Measurements from ENCODE around the gene DCUN1D4.
"Not testable (repeated sequence)": the region's sequence is repeated elsewhere in the genome, so short reads cannot be mapped to it uniquely, and the experiment has no call there.

The DCUN1D4 gene

DNA sequence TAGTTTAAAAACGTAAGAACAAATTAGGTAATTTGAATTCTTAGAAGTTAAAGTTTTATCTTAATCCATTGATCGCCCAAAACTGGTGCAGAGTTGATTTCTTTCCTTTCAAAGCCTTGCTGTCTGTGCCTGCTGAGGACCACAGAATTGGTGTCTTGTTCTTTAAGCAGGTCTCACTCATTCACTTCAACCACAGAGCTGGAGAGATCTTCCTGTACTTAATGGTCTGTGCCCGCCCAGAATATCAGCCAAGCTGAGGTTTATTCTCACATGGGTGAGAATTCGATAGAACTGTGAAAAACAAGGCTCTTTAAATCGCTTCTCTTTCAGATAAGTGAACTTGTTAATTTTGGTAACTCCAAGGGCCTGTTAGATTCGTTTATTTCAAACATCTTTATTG lies 31.6 kb downstream of the DCUN1D4 start:
- Histone ChIP-seq H3K4me1 (ENCODE audit: control insufficient read depth, insufficient read depth, low read length) (peaks cover 5% of the 10 kb centered on the region), H3K9ac (ENCODE audit: low read length) (no peak overlapping the region), H3K27me3 (replicated peaks; ENCODE audit: control insufficient read depth, insufficient read depth, low read length) (no peaks in the 10 kb centered on the region), H3K4me3 (ENCODE audit: low read length) (no peak overlapping the region), H3K9me3 (ENCODE audit: control insufficient read depth, low read length) (no peaks in the 10 kb centered on the region), H3K36me3 (ENCODE audit: control insufficient read depth, insufficient read depth, low read length, severe bottlenecking) (peaks cover 84% of the 10 kb centered on the region)
- DNase-seq (ENCODE audit: low read depth) = no peak

- H3K36me3 ChIP-seq (ENCODE audit: control insufficient read depth, insufficient read depth, low read length, severe bottlenecking) = peaks cover 91% of the 10 kb centered on the region
- DNase-seq (ENCODE audit: low read depth) = no peak
- H3K9ac ChIP-seq (ENCODE audit: low read length) = no peak overlapping the region
- no peaks in the 10 kb centered on the region for H3K27me3 ChIP-seq (replicated peaks; ENCODE audit: control insufficient read depth, insufficient read depth, low read length)
- H3K4me3 ChIP-seq (ENCODE audit: low read length) = no peak overlapping the region
- no peaks in the 10 kb centered on the region for H3K9me3 ChIP-seq (ENCODE audit: control insufficient read depth, low read length)
- peaks cover 5% of the 10 kb centered on the region for H3K4me1 ChIP-seq (ENCODE audit: control insufficient read depth, insufficient read depth, low read length)
These were observed 35.5 kb downstream of the DCUN1D4 start for GRCh38 chr4:51878431-51878830.

DNA sequence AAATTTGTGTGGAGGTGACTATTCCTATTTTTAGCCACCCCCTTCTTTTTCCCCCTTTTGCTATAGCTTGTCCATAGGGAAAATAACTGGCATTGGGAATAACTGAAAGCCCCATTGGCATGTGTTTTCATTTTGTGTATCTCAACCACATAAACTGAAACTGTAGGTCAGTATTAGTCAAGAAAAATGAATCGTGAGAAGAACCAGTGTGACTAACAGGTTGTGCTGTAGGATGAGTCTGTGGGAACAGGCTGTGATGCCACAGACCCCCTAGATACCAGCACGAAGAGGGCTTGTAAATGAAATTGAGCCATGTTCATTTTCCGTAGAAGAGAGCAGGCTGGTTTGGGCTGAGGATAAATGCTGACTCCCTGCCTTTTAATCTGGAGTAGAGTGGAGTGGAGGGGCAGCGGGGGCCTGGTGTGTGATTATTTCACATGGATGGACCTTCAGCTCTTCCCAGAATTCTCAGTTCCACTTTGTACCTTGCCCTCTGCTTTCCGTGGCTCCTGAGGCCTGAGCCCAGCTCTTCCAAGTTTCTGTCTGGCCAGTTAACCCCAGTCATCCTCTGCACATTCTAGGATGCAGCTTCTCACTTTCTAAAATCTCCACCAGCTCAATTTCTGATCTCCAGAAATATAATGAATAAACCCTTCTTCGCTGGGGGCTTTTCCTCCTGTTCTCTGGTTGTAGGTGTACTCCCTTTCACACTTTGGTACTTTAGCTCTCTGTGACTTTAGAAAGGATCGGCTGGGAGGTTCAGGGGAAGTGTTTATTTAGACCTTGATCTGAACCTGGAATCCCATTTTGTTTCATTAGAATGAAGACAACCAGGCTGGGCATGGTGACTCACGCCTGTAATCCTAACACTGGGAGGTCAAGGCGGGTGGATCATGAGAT lies 37.3 kb downstream of the DCUN1D4 start:
- H3K36me3 ChIP-seq (ENCODE audit: control insufficient read depth, insufficient read depth, low read length, severe bottlenecking) = peaks cover 83% of the 10 kb centered on the region

DNA sequence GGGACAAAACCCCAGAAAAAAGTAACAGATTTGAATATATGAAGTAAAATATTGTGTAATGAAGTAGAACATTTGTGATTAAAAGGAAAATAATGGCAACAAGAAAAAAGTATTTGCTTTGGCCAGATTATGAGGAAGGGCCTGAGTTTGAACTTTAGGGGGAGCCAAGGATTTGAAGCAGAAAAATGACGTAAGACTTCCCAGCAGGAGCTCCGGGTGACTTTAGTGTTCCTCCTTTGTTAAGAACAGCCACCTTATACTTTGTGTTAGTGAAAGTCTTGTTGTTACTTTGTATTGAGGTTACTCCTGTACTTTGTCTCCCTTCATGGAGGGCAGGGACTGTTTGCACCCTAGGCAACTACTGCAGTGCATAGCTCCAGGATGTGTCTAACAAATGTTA lies 41.1 kb downstream of the DCUN1D4 start:
- Histone ChIP-seq H3K9ac (ENCODE audit: low read length) (no peak overlapping the region), H3K4me3 (ENCODE audit: low read length) (no peak overlapping the region), H3K9me3 (ENCODE audit: control insufficient read depth, low read length) (no peaks in the 10 kb centered on the region), H3K36me3 (ENCODE audit: control insufficient read depth, insufficient read depth, low read length, severe bottlenecking) (peaks cover 81% of the 10 kb centered on the region), H3K27me3 (replicated peaks; ENCODE audit: control insufficient read depth, insufficient read depth, low read length) (no peaks in the 10 kb centered on the region), H3K4me1 (ENCODE audit: control insufficient read depth, insufficient read depth, low read length) (peaks cover 8% of the 10 kb centered on the region)
- DNase-seq (ENCODE audit: low read depth) = peak; percentile 25

More for the DNA sequence above, 37.3 kb downstream of the DCUN1D4 start:
- Histone ChIP-seq H3K4me1 (ENCODE audit: control insufficient read depth, insufficient read depth, low read length) (peaks cover 12% of the 10 kb centered on the region), H3K4me3 (ENCODE audit: low read length) (no peak overlapping the region), H3K27me3 (replicated peaks; ENCODE audit: control insufficient read depth, insufficient read depth, low read length) (no peaks in the 10 kb centered on the region), H3K9me3 (ENCODE audit: control insufficient read depth, low read length) (no peaks in the 10 kb centered on the region), H3K9ac (ENCODE audit: low read length) (no peak overlapping the region)
- DNase-seq (ENCODE audit: low read depth) = no peak

GRCh38 chr4:51884606-51885005 lies 41.7 kb downstream of the DCUN1D4 start:
- Histone ChIP-seq H3K4me3 (ENCODE audit: low read length) (no peak overlapping the region), H3K9ac (ENCODE audit: low read length) (no peak overlapping the region), H3K27me3 (replicated peaks; ENCODE audit: control insufficient read depth, insufficient read depth, low read length) (no peaks in the 10 kb centered on the region), H3K9me3 (ENCODE audit: control insufficient read depth, low read length) (no peaks in the 10 kb centered on the region), H3K4me1 (ENCODE audit: control insufficient read depth, insufficient read depth, low read length) (peaks cover 8% of the 10 kb centered on the region), H3K36me3 (ENCODE audit: control insufficient read depth, insufficient read depth, low read length, severe bottlenecking) (peaks cover 79% of the 10 kb centered on the region)
- DNase-seq (ENCODE audit: low read depth) = no peak

DNA sequence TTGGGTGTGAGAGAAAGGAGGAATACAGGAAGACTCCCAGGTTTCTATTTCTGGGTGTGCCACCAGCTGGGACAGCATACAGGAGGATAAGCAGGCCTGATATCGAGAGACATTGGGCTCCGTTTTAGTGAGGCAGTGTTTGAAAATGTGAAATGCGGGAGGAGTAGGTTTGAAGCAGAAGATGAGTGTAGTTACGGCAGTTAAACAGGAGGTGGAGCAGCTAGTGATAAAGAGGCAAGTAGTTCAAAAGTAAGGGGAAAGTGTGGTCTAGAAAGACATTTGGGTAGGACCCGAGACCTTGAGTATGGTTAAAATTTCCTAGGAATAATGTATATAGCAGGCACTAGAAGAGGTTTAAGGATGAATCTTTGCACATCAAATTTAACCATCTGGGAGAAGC lies 42.4 kb downstream of the DCUN1D4 start:
- peaks cover 8% of the 10 kb centered on the region for H3K4me1 ChIP-seq (ENCODE audit: control insufficient read depth, insufficient read depth, low read length)
- H3K9me3 ChIP-seq (ENCODE audit: control insufficient read depth, low read length) = no peaks in the 10 kb centered on the region
- H3K9ac ChIP-seq (ENCODE audit: low read length) = no peak overlapping the region
- no peaks in the 10 kb centered on the region for H3K27me3 ChIP-seq (replicated peaks; ENCODE audit: control insufficient read depth, insufficient read depth, low read length)
- peaks cover 73% of the 10 kb centered on the region for H3K36me3 ChIP-seq (ENCODE audit: control insufficient read depth, insufficient read depth, low read length, severe bottlenecking)
- DNase-seq (ENCODE audit: low read depth) = peak; percentile 34
- H3K4me3 ChIP-seq (ENCODE audit: low read length) = no peak overlapping the region

DNA sequence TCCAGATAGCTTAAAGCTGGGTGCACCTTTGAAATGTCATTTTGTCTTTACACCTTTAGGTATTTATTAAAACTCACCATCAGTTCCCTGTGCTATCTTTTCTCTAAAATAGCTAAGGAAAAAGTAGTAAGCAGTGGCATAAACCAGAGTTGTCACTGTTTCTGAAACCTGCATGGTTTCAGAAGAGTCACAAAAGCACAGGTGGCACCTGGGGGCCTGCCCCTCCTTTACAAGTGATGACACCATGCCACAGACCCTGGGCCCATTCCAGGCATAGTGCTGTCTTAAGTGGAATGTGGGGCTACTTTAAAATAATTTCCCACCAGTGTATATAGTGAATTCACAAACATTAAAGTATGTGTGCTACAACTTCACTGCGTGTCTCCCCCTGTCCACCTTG lies 47.8 kb downstream of the DCUN1D4 start:
- no peaks in the 10 kb centered on the region for H3K27me3 ChIP-seq (replicated peaks; ENCODE audit: control insufficient read depth, insufficient read depth, low read length)
- H3K4me1 ChIP-seq (ENCODE audit: control insufficient read depth, insufficient read depth, low read length) = peaks cover 20% of the 10 kb centered on the region
- H3K4me3 ChIP-seq (ENCODE audit: low read length) = no peak overlapping the region
- H3K9ac ChIP-seq (ENCODE audit: low read length) = no peak overlapping the region
- DNase-seq (ENCODE audit: low read depth) = no peak
- H3K36me3 ChIP-seq (ENCODE audit: control insufficient read depth, insufficient read depth, low read length, severe bottlenecking) = peaks cover 65% of the 10 kb centered on the region
- no peaks in the 10 kb centered on the region for H3K9me3 ChIP-seq (ENCODE audit: control insufficient read depth, low read length)

- DNase-seq (ENCODE audit: low read depth); H3K4me3 ChIP-seq (ENCODE audit: low read length); H3K9ac ChIP-seq (ENCODE audit: low read length); H3K27me3 ChIP-seq (replicated peaks; ENCODE audit: control insufficient read depth, insufficient read depth, low read length); H3K9me3 ChIP-seq (ENCODE audit: control insufficient read depth, low read length): not testable (repeated sequence)
- Histone ChIP-seq H3K36me3 (ENCODE audit: control insufficient read depth, insufficient read depth, low read length, severe bottlenecking) (peaks cover 49% of the 10 kb centered on the region), H3K4me1 (ENCODE audit: control insufficient read depth, insufficient read depth, low read length) (peaks cover 24% of the 10 kb centered on the region)
These were observed 50.4 kb downstream of the DCUN1D4 start for GRCh38 chr4:51893402-51893801.

GRCh38 chr4:51894059-51894645 lies 51.2 kb downstream of the DCUN1D4 start:
- Histone ChIP-seq H3K9ac (ENCODE audit: low read length) (no peak overlapping the region), H3K36me3 (ENCODE audit: control insufficient read depth, insufficient read depth, low read length, severe bottlenecking) (peaks cover 47% of the 10 kb centered on the region), H3K4me3 (ENCODE audit: low read length) (no peak overlapping the region), H3K4me1 (ENCODE audit: control insufficient read depth, insufficient read depth, low read length) (peaks cover 24% of the 10 kb centered on the region), H3K9me3 (ENCODE audit: control insufficient read depth, low read length) (no peaks in the 10 kb centered on the region), H3K27me3 (replicated peaks; ENCODE audit: control insufficient read depth, insufficient read depth, low read length) (no peaks in the 10 kb centered on the region)
- DNase-seq (ENCODE audit: low read depth) = peak; percentile 33

GRCh38 chr4:51895158-51895557 lies 52.2 kb downstream of the DCUN1D4 start:
- no peak for DNase-seq (ENCODE audit: low read depth)
- Histone ChIP-seq H3K36me3 (ENCODE audit: control insufficient read depth, insufficient read depth, low read length, severe bottlenecking) (peaks cover 55% of the 10 kb centered on the region), H3K4me1 (ENCODE audit: control insufficient read depth, insufficient read depth, low read length) (peaks cover 24% of the 10 kb centered on the region)

DNA sequence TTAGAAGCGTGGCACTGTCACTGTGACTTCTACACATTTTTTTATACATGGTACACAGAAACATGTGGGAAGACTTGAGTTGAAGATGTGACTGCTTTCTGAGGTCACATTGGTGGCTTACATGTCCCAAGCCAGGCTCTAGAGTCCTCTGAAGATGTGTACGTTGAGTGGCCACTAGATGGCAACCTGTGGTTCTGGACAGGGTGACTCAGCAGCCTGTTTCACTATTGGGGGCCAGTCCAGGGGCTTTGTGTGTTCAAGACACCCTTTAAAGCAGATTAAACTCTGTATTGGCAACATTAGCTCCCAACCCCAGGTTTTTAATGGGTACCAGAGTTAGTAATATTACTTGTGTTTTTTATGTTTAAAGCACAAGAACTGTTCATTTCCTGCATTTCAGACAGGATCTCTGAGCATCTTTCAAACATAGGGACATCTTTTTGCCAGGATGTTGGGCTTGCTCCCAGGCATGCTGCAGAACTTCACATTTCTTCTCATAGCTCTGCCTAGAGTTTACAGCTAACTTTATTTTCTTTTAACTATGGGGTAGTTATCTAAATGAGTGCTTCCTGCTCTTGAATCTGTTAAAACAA lies 53.0 kb downstream of the DCUN1D4 start:
- peaks cover 56% of the 10 kb centered on the region for H3K36me3 ChIP-seq (ENCODE audit: control insufficient read depth, insufficient read depth, low read length, severe bottlenecking)
- no peaks in the 10 kb centered on the region for H3K27me3 ChIP-seq (replicated peaks; ENCODE audit: control insufficient read depth, insufficient read depth, low read length)
- DNase-seq (ENCODE audit: low read depth) = peak; percentile 93
- H3K4me1 ChIP-seq (ENCODE audit: control insufficient read depth, insufficient read depth, low read length) = peaks cover 24% of the 10 kb centered on the region
- no peak overlapping the region for H3K4me3 ChIP-seq (ENCODE audit: low read length)
- no peaks in the 10 kb centered on the region for H3K9me3 ChIP-seq (ENCODE audit: control insufficient read depth, low read length)
- peak overlapping the region; percentile 46 for H3K9ac ChIP-seq (ENCODE audit: low read length)

More at GRCh38 chr4:51895158-51895557, 52.2 kb downstream of the DCUN1D4 start:
- no peak overlapping the region for H3K4me3 ChIP-seq (ENCODE audit: low read length)
- H3K9ac ChIP-seq (ENCODE audit: low read length) = no peak overlapping the region
- no peaks in the 10 kb centered on the region for H3K9me3 ChIP-seq (ENCODE audit: control insufficient read depth, low read length)
- no peaks in the 10 kb centered on the region for H3K27me3 ChIP-seq (replicated peaks; ENCODE audit: control insufficient read depth, insufficient read depth, low read length)

Measured in adipocyte (in vitro differentiated cells).